Measurements from ENCODE around the gene ATPAF1. TPM values are rescaled to one million over a fixed set of nuclear protein-coding genes. Genes with fewer than 3 reads are reported as not detected.
"Not testable (repeated sequence)": the region's sequence is repeated elsewhere in the genome, so short reads cannot be mapped to it uniquely, and the experiment has no call there.

The ATPAF1 gene
- polyA plus RNA-seq, 3 donors, result 87.4 to 108 (median 99.3) TPM

DNA sequence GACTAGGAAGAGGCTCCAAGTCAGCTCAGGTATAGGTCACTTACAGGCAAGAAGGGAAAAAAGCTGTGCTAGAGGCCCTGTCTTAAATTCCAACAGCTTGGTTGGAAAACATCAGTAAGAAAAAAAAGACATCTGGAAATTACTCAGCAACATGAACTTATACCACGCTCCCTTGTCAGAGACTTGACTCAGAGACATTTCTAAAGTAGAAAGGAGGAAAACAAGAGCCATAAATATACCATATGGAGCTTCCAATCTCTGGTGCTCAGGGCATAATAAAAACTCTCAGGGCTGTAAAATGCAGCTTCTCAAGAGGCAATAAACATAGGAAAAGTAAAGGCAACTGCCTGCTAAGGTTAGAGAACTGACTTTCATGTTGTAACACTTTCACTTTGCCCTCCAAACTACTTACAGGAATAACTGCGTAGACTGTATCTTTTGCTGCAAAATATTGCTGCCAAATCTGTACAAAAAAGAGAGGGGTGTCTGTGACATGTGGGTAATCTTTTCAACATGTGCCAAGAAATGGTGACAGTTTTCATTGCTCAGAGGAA is 14.7 kb downstream of the ATPAF1 start:
- peak; percentile 57 for DNase-seq

DNA sequence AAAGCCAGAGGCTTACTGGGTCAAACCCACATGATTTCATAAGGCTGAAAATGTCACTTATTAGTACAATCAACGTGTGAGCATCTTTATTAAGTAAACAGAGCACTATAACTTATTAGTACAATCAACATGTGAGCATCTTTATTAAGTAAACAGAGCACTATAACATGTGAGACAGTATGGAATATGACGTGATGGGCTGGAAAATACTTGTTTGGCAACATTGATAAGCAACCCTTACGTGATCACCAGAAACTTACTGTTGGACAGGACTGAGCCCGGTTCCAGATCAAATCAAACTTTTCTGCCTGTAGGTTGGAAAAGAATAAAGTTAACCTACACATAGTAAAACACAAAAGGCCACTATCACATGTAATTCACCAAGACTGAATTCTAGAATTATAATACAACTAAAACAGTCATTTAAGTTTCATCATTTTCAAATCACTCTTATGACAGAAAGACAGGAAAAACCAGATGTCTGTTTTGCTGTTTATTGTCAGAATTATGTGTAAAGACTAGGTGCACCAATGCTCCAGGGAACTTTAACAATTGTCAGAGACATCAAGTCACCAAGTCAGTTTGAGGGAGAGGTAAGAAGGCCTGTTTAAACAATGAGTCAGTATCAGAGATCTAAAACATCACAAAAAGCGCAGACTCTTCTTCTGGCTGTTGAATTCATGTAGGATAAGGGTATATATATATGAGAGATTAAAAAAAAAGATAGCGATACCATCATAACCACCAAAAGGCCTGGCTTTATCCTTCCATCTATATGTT is 15.7 kb downstream of the ATPAF1 start:
- no peak for DNase-seq

DNA sequence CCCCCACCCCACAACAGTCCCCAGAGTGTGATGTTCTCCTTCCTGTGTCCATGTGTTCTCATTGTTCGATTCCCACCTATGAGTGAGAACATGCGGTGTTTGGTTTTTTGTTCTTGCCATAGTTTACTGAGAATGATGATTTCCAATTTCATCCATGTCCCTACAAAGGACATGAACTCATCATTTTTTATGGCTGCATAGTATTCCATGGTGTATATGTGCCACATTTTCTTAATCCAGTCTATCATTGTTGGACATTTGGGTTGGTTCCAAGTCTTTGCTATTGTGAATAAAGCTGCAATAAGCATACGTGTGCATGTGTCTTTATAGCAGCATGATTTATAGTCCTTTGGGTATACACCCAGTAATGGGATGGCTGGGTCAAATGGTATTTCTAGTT is 17.0 kb downstream of the ATPAF1 start:
- DNase-seq, result not testable (repeated sequence)

DNA sequence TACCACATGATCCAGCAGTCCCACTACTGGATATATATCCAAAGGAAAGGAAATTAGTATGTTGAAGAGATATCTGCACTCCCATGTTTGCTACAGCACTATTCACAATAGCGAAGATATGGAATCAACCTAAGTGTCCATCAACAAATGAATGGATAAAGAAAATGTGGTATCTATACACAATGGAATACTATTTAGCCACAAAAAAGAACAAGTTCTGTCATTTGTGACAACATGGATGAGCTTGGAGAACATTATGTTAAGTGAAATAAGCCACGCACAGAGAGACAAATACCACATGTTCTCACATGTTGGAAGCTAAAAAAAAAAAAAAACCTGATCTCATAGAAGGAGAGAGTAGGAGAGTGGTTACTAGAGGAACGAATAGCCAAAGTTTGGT is 17.7 kb downstream of the ATPAF1 start:
- DNase-seq, result no peak

DNA sequence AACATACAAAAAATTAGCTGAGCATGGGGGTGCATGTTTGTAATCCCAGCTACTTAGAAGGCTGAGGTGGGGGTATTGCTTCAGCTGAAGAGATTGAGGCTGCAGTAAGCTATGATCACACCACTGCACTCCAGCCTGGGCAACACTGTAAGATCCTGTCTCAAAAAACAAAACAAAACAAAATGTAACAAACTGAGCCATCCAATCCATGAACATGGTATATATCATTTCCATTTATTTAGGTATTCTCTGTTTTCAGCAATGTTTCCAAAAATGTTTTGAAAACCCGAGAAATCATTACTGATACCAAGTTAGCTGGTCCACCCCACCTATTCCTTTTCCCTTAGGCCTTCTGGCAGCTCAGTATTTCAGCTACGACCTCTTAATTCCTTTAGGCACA is 18.4 kb downstream of the ATPAF1 start:
- no peak for DNase-seq

DNA sequence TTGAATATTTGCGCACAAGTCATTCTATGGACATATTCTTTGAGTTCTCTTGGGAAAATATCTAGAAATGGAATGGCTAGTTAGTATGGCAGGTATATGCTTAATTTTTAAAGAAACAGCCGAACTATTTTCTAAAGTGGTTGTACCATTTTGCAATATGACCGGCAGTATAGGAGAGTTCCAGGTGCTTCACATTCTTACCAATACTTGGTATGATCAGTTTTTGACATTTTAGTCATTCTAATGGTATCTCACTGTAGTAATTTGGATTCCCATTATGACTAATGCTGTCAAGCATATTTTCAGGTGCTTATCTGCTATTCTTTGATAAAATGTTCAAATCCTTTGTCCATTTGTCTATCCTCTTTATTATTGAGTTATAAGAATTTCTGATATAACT is 20.6 kb downstream of the ATPAF1 start:
- DNase-seq, result no peak

DNA sequence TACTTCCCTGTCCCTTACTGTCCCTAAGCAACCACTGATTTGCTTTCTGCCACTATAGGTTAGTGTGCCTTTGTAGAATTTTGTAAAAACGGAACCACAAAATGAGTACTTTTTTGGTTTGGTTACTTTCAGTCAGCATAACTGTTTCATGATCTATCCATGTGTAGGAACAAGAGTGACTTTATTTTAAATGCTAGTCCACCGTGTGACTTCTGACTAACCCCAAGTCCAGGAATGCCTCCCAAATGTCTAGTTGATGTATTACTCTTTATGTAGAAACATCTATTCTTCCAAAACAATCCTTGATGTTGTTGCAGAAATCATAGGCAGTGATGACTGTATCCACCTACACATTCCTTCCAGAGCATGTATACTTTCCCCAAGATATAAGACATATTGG is 21.3 kb downstream of the ATPAF1 start:
- no peak for DNase-seq

DNA sequence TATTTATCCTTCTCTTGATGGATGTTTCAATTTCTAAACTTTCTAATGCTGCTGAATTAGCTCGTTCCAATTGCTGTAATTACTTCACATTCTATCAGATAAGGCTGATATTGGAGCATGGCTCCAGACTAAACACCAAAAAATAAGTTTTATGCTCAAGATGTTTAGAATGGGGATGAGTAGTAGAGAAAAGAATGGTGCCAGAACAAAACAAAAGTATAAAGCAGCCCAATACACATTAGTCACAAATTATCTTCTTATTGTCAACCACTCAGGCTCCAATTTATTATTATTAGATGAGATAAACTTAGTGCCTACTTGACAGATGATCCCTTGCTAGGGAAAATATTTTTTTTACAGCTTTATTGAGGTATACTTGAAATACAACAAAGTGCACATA is 21.8 kb downstream of the ATPAF1 start:
- no peak for DNase-seq

DNA sequence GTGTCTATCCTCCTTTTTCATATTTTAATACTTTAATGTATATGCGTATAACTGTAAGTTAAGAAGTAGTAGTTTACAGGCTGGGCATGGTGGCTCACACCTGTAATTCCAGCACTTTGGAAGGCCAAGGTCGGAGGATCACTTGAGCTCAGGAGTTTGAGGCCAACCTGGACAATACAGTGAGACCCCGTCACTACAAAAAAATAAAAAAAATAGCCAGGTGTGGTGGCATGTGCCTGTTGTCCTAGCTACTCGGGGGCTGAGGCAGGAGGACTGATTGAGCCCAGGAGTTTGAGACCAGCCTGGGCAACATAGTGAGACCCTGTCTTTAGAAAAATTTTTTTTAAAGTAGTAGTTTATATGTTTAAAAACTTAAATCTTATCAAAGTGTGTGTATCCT is 22.3 kb downstream of the ATPAF1 start:
- no peak for DNase-seq

DNA sequence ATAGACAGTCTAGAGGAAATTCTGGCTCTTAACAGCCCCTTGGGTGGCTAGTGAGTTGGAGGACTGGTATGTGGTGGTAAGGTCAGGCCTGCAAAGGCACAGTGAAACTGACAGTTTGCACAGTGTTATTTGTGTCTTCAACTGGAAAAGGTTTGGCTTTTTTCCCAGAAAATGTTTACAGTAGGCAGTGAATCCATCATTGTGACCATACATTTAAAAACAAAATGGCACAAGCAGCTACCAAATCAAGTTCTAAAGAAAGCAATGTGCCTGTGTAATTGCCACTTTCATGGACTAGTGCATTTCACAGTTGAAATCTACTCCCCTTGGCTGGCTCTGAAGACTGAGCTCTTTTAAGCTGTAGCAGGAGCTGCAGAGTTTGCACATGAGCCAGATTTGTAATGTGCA is 24.8 kb downstream of the ATPAF1 start:
- DNase-seq, result peak; percentile 30

DNA sequence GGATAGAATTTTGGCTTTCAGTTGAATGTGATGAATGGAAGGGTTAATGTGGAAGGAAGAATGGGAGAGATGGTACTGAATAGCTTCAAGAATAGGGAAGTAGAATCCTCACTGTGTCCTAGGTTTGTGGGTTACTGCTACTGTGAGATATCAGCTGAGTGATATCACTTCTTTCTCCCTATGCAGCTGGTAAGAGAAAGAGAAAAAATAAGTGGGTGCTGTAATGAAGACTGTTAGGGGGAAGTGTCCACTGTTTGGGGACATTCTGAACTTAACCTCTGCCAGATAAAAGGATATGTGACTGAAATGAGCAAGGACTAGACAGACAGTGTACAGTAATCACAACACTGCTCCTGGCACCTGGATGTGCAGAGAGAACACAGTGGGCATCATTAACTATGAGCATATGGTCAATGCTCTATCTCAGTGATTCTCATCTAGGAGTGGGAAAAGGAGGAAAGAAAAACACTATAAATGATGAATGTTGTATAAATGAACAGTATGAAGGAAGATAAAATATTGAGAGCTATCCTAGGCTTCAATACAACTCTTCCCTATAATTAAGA is 26.0 kb downstream of the ATPAF1 start:
- DNase-seq, result no peak

DNA sequence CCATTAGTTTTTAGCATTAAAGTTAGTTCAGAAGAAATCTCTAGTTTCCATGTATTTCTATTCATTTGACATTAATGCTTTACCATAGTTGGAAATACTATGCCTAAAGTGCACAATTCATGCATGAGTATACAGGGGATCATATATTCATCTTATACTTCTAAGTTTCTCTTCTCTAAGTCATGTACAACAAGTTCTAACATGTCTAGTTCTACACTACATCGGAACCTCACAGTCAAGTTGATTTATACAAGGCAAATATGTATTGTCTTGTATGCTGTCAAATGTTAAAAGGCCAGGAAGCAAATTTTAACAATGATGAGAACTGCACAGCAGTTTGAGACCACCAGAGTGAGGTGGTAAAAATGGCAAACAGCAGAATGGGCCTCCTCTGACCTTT is 28.6 kb downstream of the ATPAF1 start:
- DNase-seq, result no peak

DNA sequence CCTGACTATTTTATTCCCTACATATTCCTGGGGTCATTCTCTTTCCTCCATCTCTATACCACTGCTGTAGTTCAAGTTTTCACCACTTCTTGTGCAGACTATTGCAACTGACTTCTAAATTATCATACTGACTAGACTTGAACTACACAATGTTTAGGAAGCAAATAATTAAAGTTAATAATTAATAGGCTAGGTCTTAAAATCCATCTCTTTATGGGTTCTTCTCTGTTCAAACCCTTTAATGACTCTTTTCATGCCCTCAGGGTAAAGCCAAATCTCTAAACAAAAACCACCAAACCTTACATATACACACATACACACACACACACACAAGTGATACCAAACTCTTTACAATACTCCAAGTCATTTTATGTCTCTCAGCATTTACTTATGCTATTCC is 29.2 kb downstream of the ATPAF1 start:
- no peak for DNase-seq

DNA sequence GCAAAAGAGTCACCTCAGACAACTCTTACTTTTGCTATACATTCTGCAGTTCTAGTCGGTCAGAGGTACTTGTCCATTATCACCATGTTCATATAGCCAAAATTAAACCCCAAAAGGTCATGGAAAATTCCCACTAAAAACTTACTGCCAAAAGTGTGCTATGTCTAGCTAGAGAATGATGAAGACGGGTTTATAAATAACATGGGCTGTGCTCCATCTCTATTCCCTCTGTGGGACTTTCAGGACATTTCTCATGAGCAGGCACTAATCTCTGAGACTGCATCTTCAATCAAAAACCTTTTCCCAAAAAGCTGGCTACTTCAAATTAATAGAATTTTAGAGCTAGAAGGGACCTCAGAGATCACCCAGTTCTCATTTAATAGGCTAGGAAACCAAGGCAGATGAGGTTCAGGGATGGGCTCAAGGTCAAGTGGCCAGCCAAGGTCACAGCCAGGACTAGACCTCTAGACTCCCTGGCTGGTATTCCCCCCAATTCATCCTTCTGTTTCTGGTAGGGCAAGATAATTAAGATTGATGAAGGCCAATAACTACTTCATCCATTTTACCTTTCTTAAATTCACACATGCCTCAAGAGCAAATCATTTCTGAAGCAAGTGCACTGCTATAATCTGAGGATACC is 30.6 kb downstream of the ATPAF1 start:
- no peak for DNase-seq

DNA sequence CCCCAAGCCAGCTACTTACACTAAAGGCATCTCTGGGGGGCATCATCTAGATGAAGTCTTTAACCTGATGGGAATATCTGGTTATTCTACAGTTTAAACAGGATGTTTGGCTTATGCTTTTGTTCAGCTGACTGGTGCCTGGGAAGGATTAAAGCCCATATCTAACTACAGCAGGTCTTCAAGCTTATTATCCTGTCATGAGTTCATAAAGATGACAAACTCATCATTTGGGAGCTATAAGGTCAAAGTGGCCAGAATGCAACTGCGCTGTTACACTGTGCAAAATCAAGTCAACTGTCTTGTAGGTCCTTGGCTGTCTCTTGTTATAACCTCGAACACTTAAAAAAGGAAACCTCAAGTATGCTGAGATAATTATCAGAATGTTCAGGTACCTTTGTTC is 33.0 kb downstream of the ATPAF1 start:
- no peak for DNase-seq

DNA sequence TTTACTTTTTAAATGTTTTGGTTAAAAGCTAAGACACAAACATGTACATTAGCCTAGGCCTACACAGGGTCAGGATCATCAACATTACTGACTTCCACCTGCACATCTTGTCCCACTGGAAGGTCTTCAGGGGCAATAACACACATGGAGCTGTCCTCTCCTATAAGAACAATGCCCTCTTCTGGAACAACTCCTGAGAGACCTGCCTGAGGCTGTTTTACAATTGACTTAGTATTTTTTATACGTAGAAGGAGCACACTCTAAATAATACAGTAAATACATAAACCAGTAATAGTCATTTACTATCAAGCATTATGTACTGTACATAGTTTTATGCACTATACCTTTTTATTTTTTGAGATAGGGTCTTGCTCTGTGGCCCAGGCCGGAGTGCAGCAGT is 37.4 kb downstream of the ATPAF1 start:
- no peak for DNase-seq

DNA sequence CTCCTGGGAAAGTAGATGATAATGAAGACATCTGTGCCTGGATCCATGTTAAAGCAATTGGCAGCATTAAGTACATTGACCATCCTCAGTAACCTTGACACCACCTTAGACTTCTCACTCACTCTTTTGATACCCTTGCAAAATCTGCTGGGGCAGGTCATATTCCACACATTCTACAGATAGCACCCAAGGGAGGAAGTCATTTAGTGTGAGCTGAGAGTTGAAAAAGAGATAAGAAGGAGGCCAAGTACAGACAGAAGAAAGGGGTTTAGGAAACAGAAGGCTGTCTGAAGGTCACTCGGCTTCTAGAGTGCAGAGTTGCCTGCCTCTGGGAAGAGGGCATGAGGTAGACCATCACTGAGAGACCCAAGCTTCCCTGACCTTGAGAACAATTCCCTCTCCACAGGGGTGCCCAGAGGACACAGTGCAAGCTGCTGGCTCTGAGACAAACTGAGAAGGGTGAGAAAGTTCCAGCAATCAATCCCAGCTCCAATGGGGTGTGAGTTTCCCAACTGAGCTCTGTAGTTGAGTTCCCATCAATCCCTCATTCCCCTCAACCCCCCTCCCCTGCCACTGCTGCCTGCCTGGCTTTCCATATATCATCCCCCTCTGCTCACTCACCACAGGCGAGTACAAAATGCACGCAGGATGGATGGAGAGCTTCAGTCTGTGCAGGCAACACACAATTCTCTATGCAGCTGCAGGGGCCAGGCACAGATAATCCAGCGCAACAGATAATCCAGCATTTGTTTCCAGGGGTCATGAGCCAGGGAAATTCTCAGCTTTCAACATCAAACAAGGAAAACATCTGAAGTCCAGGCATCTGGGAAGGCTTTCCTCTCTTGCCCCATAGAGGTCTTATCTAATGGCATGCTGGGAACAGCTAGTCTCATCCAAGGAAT is 44.2 kb downstream of the ATPAF1 start:
- DNase-seq, result no peak

DNA sequence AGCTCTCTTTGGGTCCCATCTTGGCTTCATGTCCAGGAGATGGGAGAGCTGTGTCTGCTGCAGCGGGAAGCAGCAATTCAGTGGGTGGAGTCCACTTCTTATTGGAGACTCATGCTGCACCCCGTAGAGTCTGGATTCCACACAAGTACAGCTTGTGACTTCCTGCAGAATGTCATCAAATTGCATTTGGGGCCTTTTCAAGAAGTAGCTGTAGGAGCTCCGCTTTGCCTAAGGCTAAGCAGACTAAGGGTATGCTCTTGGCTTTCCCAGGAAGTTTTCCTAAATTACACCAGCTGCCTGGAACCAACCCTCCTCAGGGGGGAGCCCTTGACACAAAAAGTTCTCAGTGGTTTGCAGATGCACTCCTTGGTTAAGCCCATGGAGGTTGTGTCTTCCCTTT is 45.8 kb downstream of the ATPAF1 start:
- DNase-seq, result no peak

DNA sequence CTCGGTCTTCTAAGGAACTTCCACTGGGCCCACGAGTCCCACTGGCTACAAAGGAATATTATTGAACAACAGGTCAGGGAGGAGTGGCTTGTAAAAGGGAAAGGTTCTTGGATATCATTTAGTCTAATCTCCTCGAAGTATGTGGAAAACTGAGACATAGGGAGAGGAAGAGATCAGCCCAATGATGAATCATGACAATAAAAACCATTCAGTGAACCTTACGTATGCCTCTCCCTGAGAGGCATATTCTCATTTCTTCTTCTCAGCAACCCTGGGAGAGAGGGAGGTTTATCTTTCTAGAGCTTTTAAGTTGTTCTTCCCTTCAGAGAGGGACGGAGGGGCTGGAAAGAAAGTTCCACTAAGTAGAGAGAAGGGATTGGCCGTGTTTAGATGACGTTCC is 46.2 kb downstream of the ATPAF1 start:
- no peak for DNase-seq

DNA sequence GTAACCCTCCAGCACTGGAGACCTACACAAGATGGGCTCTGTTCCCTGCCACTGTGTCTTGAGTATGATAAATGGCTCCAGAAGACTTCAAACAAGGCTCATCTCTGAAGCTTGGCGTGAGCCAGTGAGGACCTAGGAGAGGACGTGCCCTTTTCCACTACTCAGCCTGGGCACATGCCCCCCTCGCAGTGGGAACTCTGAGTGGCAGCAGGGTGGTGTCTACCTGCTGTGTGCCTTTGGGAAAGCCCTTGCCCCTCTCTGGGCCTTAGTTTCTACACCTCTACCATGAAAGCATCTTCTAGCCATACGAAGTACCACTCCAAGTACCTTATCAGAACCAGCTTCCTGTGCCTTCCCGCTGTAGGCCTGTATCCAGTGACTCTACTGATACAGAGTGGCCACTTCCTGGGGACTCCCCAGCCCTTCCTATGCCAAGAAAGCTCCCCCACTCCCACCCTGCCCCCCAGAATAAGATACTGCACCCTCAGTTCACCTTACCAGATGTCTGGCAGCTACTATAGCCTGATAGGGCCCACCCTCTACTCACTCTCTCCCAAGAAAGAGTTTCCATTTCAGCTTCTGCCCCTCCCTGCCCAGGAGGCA is 48.4 kb downstream of the ATPAF1 start:
- DNase-seq, result no peak

DNA sequence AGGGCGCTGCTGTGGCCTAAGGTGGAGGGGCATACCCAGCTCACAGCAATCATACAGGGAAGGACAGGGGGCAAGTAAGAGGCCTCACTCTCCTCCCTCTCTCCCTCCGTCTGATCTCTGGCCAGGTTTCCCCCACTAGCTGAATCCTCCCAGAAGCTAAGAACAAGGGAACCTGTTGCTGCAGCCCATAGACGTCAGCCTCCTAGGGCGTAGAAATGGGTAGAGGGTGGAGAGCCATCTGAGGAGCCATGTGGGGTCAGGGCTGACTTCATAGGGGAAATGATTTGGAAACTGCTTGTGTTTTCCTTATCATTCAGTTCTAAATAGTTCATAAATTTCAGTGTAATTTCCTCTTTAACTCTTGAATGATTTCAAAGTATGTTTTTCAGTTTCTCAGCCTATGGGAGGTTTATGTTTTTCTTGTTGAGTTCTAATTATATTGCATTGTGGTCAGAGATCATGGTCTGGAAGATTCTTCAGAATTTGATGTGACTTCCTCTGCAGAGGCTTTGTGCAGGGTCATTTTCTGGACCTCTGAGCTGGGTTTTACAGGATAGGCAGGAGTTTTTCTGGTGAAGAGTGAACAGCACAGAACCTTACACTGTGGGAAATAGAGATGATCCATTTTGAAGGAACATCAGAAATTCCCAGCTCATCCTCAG is 49.3 kb downstream of the ATPAF1 start:
- DNase-seq, result no peak
